B cell (primary cell): ENCODE measurements around the gene CFAP68. TPM values are rescaled to one million over a fixed set of nuclear protein-coding genes. Genes with fewer than 3 reads are reported as not detected.

Experiments used
- ATAC-seq: fragments of 200-7000 bp; cut with Tn5 transposase; one replicate; pipeline ENCODE4 v1.10.0; 2021; ENCODE audit warnings: low read depth, mild to moderate bottlenecking, moderate number of reproducible peaks, moderate library complexity
- CTCF ChIA-PET: fragments of 350-600 bp; sonication (Branson Sonifier 250); formaldehyde crosslinking; loops from one replicate; lab custom pipeline; 2021; ENCODE audit warnings: antibody characterized with exemption, inconsistent platforms; lab: Charles Lee
- POLR2A ChIA-PET: fragments of 350-600 bp; sonication (Branson Sonifier 250); formaldehyde crosslinking; loops from one replicate; lab custom pipeline; 2021; ENCODE audit warnings: antibody characterized with exemption; lab: Charles Lee
- DNase-seq: peaks from one replicate; pipeline ENCODE4 v3.0.0; 2013
- H2AFZ ChIP-seq: 2 replicates; pipeline ENCODE4 v1.6.1; 2012; ENCODE audit warnings: mild to moderate bottlenecking, low read depth, low read length; ENCODE audit not compliant: insufficient read depth, poor library complexity, severe bottlenecking
- H3K27ac ChIP-seq, 2 donors: 1 replicate in 1 of 2; 2 replicates in 1 of 2; pipeline ENCODE4 v1.5.1; 2012 to 2013; ENCODE audit warnings: low read length in 2 of 2, mild to moderate bottlenecking in 2 of 2, moderate library complexity in 1 of 2
- H3K27me3 ChIP-seq, 4 experiments: fragments of 200-600 bp in 1 of 4; sonication (generic) in 1 of 4; replicated peaks in 1 of 4; 1 replicate in 2 of 4; 2 replicates in 2 of 4; pipeline versions ENCODE4 v1.6.1 to v1.7.0; 2013 to 2016; ENCODE audit warnings: low read length in 3 of 4, mild to moderate bottlenecking in 2 of 4, mixed read lengths in 1 of 4, moderate library complexity in 1 of 4; ENCODE audit not compliant: insufficient read depth in 4 of 4, control insufficient read depth in 3 of 4; ENCODE audit errors: control extremely low read depth in 1 of 4
- H3K36me3 ChIP-seq, 2 experiments: replicated peaks in 1 of 2; 1 replicate in 1 of 2; 2 replicates in 1 of 2; pipeline versions ENCODE4 v1.6.1 to v1.7.1; 2013; ENCODE audit warnings: low read length in 1 of 2; ENCODE audit not compliant: insufficient read depth in 2 of 2, control insufficient read depth in 1 of 2; ENCODE audit errors: control extremely low read depth in 1 of 2, extremely low read depth in 1 of 2
- H3K4me1 ChIP-seq, 2 donors: fragments of 200-600 bp in 1 of 2; sonication (generic) in 1 of 2; 1 replicate in 1 of 2; 2 replicates in 1 of 2; pipeline versions ENCODE4 v1.5.1 to v1.6.1; 2013 to 2017; ENCODE audit warnings: low read length in 2 of 2; ENCODE audit not compliant: control insufficient read depth in 2 of 2, insufficient read depth in 2 of 2
- H3K4me2 ChIP-seq: replicated peaks from 2 replicates; pipeline ENCODE3; 2012; ENCODE audit warnings: mild to moderate bottlenecking, low read depth, low read length; ENCODE audit not compliant: poor library complexity, severe bottlenecking
- H3K4me3 ChIP-seq, 5 experiments: fragments of 200-600 bp in 1 of 5; sonication (generic) in 1 of 5; 1 replicate in 3 of 5; 2 replicates in 2 of 5; pipeline versions ENCODE4 v1.5.1 to v1.7.0; 2011 to 2016; ENCODE audit warnings: low read length in 4 of 5, mild to moderate bottlenecking in 4 of 5, low read depth in 2 of 5, control low read depth in 1 of 5, moderate library complexity in 1 of 5; ENCODE audit not compliant: insufficient read depth in 1 of 5; ENCODE audit errors: control extremely low read depth in 1 of 5, extremely low read depth in 1 of 5
- H3K79me2 ChIP-seq: fragments of 200-600 bp; sonication (generic); one replicate; pipeline ENCODE4 v1.6.0; 2016; ENCODE audit warnings: low read length; ENCODE audit not compliant: control insufficient read depth, insufficient read depth
- H3K9ac ChIP-seq: fragments of 200-600 bp; sonication (generic); 2 replicates; pipeline ENCODE4 v1.6.1; 2017; ENCODE audit warnings: mild to moderate bottlenecking, low read length, moderate library complexity
- H3K9me3 ChIP-seq, 3 donors: one replicate each; pipeline versions ENCODE4 v1.6.1 to v1.7.1; 2013; ENCODE audit warnings: low read length in 2 of 3; ENCODE audit not compliant: control insufficient read depth in 2 of 3, insufficient read depth in 1 of 3; ENCODE audit errors: control extremely low read depth in 1 of 3
- H4K20me1 ChIP-seq: 2 replicates; pipeline ENCODE4 v1.6.0; 2012; ENCODE audit warnings: mild to moderate bottlenecking, low read length; ENCODE audit not compliant: insufficient read depth, control insufficient read depth, poor library complexity, severe bottlenecking
- H3K27ac Mint-ChIP-seq: one replicate; pipeline ENCODE4 v1.8.0; 2021; ENCODE audit warnings: mixed read lengths
- H3K27me3 Mint-ChIP-seq: one replicate; pipeline ENCODE4 v1.8.0; 2021; ENCODE audit warnings: mixed read lengths
- H3K4me1 Mint-ChIP-seq: one replicate; pipeline ENCODE4 v1.8.0; 2021; ENCODE audit warnings: mixed read lengths
- H3K4me3 Mint-ChIP-seq: one replicate; pipeline ENCODE4 v1.8.0; 2021; ENCODE audit warnings: mixed read lengths
- H3K9me3 Mint-ChIP-seq: one replicate; pipeline ENCODE4 v1.8.0; 2022; ENCODE audit warnings: mixed read lengths; ENCODE audit not compliant: insufficient read depth
- CTCF ChIP-seq: fragments of 200-600 bp; IDR thresholded peaks from one replicate; pipeline ENCODE4 v1.8.0; 2022; ENCODE audit warnings: antibody characterized with exemption, mild to moderate bottlenecking
- EZH2 ChIP-seq: IDR thresholded peaks from 2 replicates; pipeline ENCODE4 v1.6.1; 2012; ENCODE audit warnings: borderline replicate concordance, low read depth, mild to moderate bottlenecking, moderate library complexity, low read length; ENCODE audit not compliant: insufficient read depth, poor library complexity, severe bottlenecking
- WGBS: methylation state at CpG from one replicate; pipeline ENCODE4 v1.1.5; 2013; ENCODE audit warnings: missing lambda C conversion rate; ENCODE audit not compliant: insufficient coverage; 5-methylcytosine and 5-hydroxymethylcytosine counted together
- intact Hi-C: fragments of 100-400 bp; cut with micrococcal nuclease; formaldehyde crosslinking; loops from one replicate; pipeline ENCODE4 v1.10.0; 2022
- polyA plus RNA-seq: library from polyadenylated mRNA; depleted of rRNA; stranded (reverse); fragments of >200 nt; gene quantifications from 2 replicates; pipeline ENCODE4 v1.2.3, GENCODE V29; 2012
- total RNA-seq, 2 donors: library from RNA; stranded (reverse); fragments of 120-200 nt in 1 of 2; gene quantifications; 1 replicate in 1 of 2; 2 replicates in 1 of 2; pipeline versions ENCODE4 v1.2.3 to v1.2.4, GENCODE V29; 2013 to 2022

The CFAP68 gene
- total and polyA plus RNA-seq, 2 donors (not counting 1 experiment from before 2014, with no cell fraction given): 8.2 to 13.3 TPM

- ChIA-PET CTCF (interaction anchor here (1.0 to 2.0 kb wide), 9 partner anchors 9 to 355 kb away, joined by 3 to 10 read pairs (median 5); partner anchors contain the start of gene DIXDC1), POLR2A (interaction anchor here (1.4 kb wide), 1 partner anchor 46 kb away, joined by 10 read pairs; the partner anchor contains the start of gene CFAP68)
- Histone ChIP-seq H3K27ac (peak overlapping the region in 1 of 2 donors; percentile 67), H3K4me3 (no peak overlapping the region), H3K9me3 (no peaks in the 10 kb centered on the region), H3K4me2 (peak overlapping the region; percentile 97), H3K4me1 (peaks cover 9 to 14% of the 10 kb centered on the region in 2 donors), H3K36me3 (no peaks in the 10 kb centered on the region), H4K20me1 (no peaks in the 10 kb centered on the region), H2AFZ (peak overlapping the region; percentile 96), H3K9ac (no peak overlapping the region), H3K27me3 (peaks cover 0 to 4% (median 0%) of the 10 kb centered on the region in 4 experiments), H3K79me2 (no peaks in the 10 kb centered on the region)
- Mint-ChIP-seq H3K4me3 (peak overlapping the region; percentile 92), H3K9me3 (no peaks in the 10 kb centered on the region), H3K27me3 (peaks cover 15% of the 10 kb centered on the region), H3K27ac (peak overlapping the region; percentile 93), H3K4me1 (peaks cover 14% of the 10 kb centered on the region)
- 97% methylated on average over 15 of the region's 16 CpGs for WGBS
- peak; percentile 23 for DNase-seq
- intact Hi-C loops: loop anchor here (1.0 to 5.0 kb wide), 5 partner anchors 55 to 301 kb away; partner anchors contain the start of genes ALG9, NKAPD1, PIH1D2 and PPP2R1B
- TF ChIP-seq CTCF (no peak), EZH2 (no peak)
- ATAC-seq: no peak
Observed at GRCh38 chr11:111925953-111926352, 46.6 kb downstream of the CFAP68 start.
